Liver (tissue), 9 donors: ENCODE data around the gene PXDN. TPM values are rescaled to one million over a fixed set of nuclear protein-coding genes. Genes with fewer than 3 reads are reported as not detected.

Source experiments
- DNase-seq: peaks from one replicate; pipeline ENCODE4 v3.0.0-alpha.2; 2017; ENCODE audit warnings: low spot score
- H3K27ac ChIP-seq, 2 donors: one replicate each; pipeline ENCODE4 v1.7.0; 2013; ENCODE audit warnings: inconsistent platforms in 2 of 2, low read length in 2 of 2, control low read depth in 1 of 2, low read depth in 1 of 2, mild to moderate bottlenecking in 1 of 2
- H3K27me3 ChIP-seq, 4 donors: one replicate each; pipeline versions ENCODE4 v1.6.1 to v1.7.0; 2013; ENCODE audit warnings: low read length in 3 of 4, inconsistent platforms in 1 of 4, mild to moderate bottlenecking in 1 of 4, moderate library complexity in 1 of 4; ENCODE audit not compliant: control insufficient read depth in 4 of 4, insufficient read depth in 4 of 4
- H3K36me3 ChIP-seq, 4 donors: one replicate each; pipeline versions ENCODE4 v1.6.1 to v1.7.0; 2013; ENCODE audit warnings: low read length in 3 of 4, mild to moderate bottlenecking in 3 of 4, low read depth in 1 of 4, moderate library complexity in 1 of 4; ENCODE audit not compliant: control insufficient read depth in 4 of 4, insufficient read depth in 3 of 4
- H3K4me1 ChIP-seq, 4 donors: one replicate each; pipeline versions ENCODE4 v1.6.1 to v1.7.0; 2013; ENCODE audit warnings: low read length in 3 of 4, mild to moderate bottlenecking in 3 of 4, moderate library complexity in 1 of 4; ENCODE audit not compliant: control insufficient read depth in 4 of 4, insufficient read depth in 4 of 4
- H3K4me3 ChIP-seq, 3 donors: one replicate each; pipeline versions ENCODE4 v1.6.1 to v1.7.0; 2013; ENCODE audit warnings: low read length in 3 of 3, control low read depth in 1 of 3, low read depth in 1 of 3, mild to moderate bottlenecking in 1 of 3
- H3K9ac ChIP-seq, 2 donors: one replicate each; pipeline ENCODE4 v1.7.0; 2013; ENCODE audit warnings: low read length in 2 of 2, mild to moderate bottlenecking in 2 of 2, moderate library complexity in 2 of 2, control low read depth in 1 of 2, low read depth in 1 of 2
- H3K9me3 ChIP-seq, 4 donors: one replicate each; pipeline versions ENCODE4 v1.6.1 to v1.7.0; 2013; ENCODE audit warnings: low read length in 3 of 4; ENCODE audit not compliant: control insufficient read depth in 4 of 4
- EGR1 ChIP-seq, 2 donors: IDR thresholded peaks; 2 replicates each; pipeline ENCODE4 v1.6.1; 2016 to 2018; ENCODE audit warnings: antibody characterized with exemption in 2 of 2, low read depth in 2 of 2
- FOXA1 ChIP-seq: IDR thresholded peaks from 2 replicates; pipeline ENCODE4 v1.6.1; 2016; ENCODE audit warnings: antibody characterized with exemption
- HNF4A ChIP-seq, 2 donors: conservative IDR thresholded peaks; 2 replicates each; pipeline ENCODE4 v1.6.1; 2016; ENCODE audit warnings: antibody characterized with exemption in 2 of 2, mild to moderate bottlenecking in 2 of 2
- JUND ChIP-seq, 2 donors: IDR thresholded peaks; 2 replicates each; pipeline ENCODE4 v1.6.1; 2016; ENCODE audit warnings: antibody characterized with exemption in 2 of 2
- MAX ChIP-seq: IDR thresholded peaks from 2 replicates; pipeline ENCODE4 v1.6.1; 2016; ENCODE audit warnings: antibody characterized with exemption
- NR2F2 ChIP-seq: IDR thresholded peaks from 2 replicates; pipeline ENCODE4 v1.6.1; 2016; ENCODE audit warnings: antibody characterized with exemption
- RAD21 ChIP-seq, 2 donors: IDR thresholded peaks; 2 replicates each; pipeline ENCODE4 v1.6.1; 2016; ENCODE audit warnings: antibody characterized with exemption in 2 of 2, mild to moderate bottlenecking in 2 of 2
- RXRA ChIP-seq, 2 donors: IDR thresholded peaks; 2 replicates each; pipeline ENCODE4 v1.6.1; 2017 to 2018; ENCODE audit warnings: antibody characterized with exemption in 2 of 2, mild to moderate bottlenecking in 1 of 2
- SP1 ChIP-seq: IDR thresholded peaks from 2 replicates; pipeline ENCODE4 v1.6.1; 2018; ENCODE audit warnings: antibody characterized with exemption, mild to moderate bottlenecking
- TAF1 ChIP-seq: conservative IDR thresholded peaks from 2 replicates; pipeline ENCODE4 v1.6.1; 2016; ENCODE audit warnings: antibody characterized with exemption, mild to moderate bottlenecking
- YY1 ChIP-seq: IDR thresholded peaks from 2 replicates; pipeline ENCODE4 v1.6.1; 2016; ENCODE audit warnings: antibody characterized with exemption, mild to moderate bottlenecking
- ZBTB33 ChIP-seq: IDR thresholded peaks from 2 replicates; pipeline ENCODE4 v1.6.1; 2016; ENCODE audit warnings: antibody characterized with exemption
- WGBS: extraction: QIAGEN DNeasy Blood & Tissue Kit; methylation state at CpG from one replicate; pipeline ENCODE4 v1.1.7; 2013; 5-methylcytosine and 5-hydroxymethylcytosine counted together
- polyA plus RNA-seq, 2 donors: library from polyadenylated mRNA; stranded (reverse) in 1 of 2; unstranded in 1 of 2; fragments of 200-250 nt in 1 of 2; fragments of >200 nt in 1 of 2; fragmentation: Nextera tagmentation in 1 of 2; extraction: Ambion mirVana in 1 of 2; gene quantifications; one replicate each; pipeline versions ENCODE4 v1.2.1 to v1.2.3, GENCODE V29; 2013 to 2015
- total RNA-seq, 2 donors: library from RNA; depleted of rRNA; stranded (reverse); fragments of >200 nt; gene quantifications; one replicate each; pipeline ENCODE4 v1.2.3, GENCODE V29; 2014
- TF ChIP-seq, protein P1 (sequence below): IDR thresholded peaks from 2 replicates; pipeline ENCODE4 v1.6.1; 2016; ENCODE audit warnings: antibody characterized with exemption, mild to moderate bottlenecking
- donor health status: healthy.
- donor health status: healthy.
- donor health status: healthy.
- donor health status: healthy.
- donor health status: healthy.

Gene PXDN
- total and polyA plus RNA-seq, 4 donors = 4.2 to 21.5 (median 16.9) TPM

GRCh38 chr2:1632510-1632909, 111.8 kb downstream of the PXDN start:
- Histone ChIP-seq H3K4me3 (no peak overlapping the region), H3K9me3 (no peaks in the 10 kb centered on the region), H3K4me1 (no peaks in the 10 kb centered on the region), H3K27me3 (no peaks in the 10 kb centered on the region), H3K36me3 (no peaks in the 10 kb centered on the region), H3K9ac (no peak overlapping the region), H3K27ac (no peak overlapping the region)
- DNase-seq = no peak
- WGBS = 90% methylated on average over 13 of the region's 13 CpGs
- TF ChIP-seq FOXA1 = no peak
- TF ChIP-seq, protein P1, sequence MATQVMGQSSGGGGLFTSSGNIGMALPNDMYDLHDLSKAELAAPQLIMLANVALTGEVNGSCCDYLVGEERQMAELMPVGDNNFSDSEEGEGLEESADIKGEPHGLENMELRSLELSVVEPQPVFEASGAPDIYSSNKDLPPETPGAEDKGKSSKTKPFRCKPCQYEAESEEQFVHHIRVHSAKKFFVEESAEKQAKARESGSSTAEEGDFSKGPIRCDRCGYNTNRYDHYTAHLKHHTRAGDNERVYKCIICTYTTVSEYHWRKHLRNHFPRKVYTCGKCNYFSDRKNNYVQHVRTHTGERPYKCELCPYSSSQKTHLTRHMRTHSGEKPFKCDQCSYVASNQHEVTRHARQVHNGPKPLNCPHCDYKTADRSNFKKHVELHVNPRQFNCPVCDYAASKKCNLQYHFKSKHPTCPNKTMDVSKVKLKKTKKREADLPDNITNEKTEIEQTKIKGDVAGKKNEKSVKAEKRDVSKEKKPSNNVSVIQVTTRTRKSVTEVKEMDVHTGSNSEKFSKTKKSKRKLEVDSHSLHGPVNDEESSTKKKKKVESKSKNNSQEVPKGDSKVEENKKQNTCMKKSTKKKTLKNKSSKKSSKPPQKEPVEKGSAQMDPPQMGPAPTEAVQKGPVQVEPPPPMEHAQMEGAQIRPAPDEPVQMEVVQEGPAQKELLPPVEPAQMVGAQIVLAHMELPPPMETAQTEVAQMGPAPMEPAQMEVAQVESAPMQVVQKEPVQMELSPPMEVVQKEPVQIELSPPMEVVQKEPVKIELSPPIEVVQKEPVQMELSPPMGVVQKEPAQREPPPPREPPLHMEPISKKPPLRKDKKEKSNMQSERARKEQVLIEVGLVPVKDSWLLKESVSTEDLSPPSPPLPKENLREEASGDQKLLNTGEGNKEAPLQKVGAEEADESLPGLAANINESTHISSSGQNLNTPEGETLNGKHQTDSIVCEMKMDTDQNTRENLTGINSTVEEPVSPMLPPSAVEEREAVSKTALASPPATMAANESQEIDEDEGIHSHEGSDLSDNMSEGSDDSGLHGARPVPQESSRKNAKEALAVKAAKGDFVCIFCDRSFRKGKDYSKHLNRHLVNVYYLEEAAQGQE = no peak

- 75% methylated on average over 7 of the region's 7 CpGs for WGBS
- TF ChIP-seq RXRA (IDR thresholded peaks at IDR 0.05) (no peak), RAD21 (IDR thresholded peaks at IDR 0.05) (no peak), SP1 (no peak), HNF4A (conservative IDR thresholded peaks at IDR 0.05) (no peak), YY1 (no peak), EGR1 (IDR thresholded peaks at IDR 0.05; ENCODE audit: low read depth in 2 of 2) (no peak), MAX (no peak), ZBTB33 (no peak), NR2F2 (no peak), TAF1 (no peak), JUND (IDR thresholded peaks at IDR 0.05) (no peak)
- TF ChIP-seq, protein P1 = no peak
- H3K9ac ChIP-seq = no peak overlapping the region
- no peaks in the 10 kb centered on the region for H3K4me1 ChIP-seq
- H3K27ac ChIP-seq = no peak overlapping the region
- DNase-seq = no peak
- no peaks in the 10 kb centered on the region for H3K9me3 ChIP-seq
- H3K27me3 ChIP-seq = no peaks in the 10 kb centered on the region
- H3K36me3 ChIP-seq = no peaks in the 10 kb centered on the region
- H3K4me3 ChIP-seq = no peak overlapping the region
Observed at GRCh38 chr2:1632002-1632348, 112.3 kb downstream of the PXDN start.
